GM21737 (cell line): ENCODE data around the gene SRPRA.
"Not testable (repeated sequence)": the region's sequence is repeated elsewhere in the genome, so short reads cannot be mapped to it uniquely, and the experiment has no call there.

Source experiments
- ATAC-seq: cut with Tn5 transposase; IDR thresholded peaks from one replicate; pipeline ENCODE4 v1.9.1; 2021; ENCODE audit warnings: mild to moderate bottlenecking, moderate library complexity; ENCODE audit not compliant: unreplicated experiment

SRPRA gene

GRCh38 chr11:126268708-126269579, at the start of gene SRPRA, which contains the start of gene FOXRED1:
Gene SRPRA, minus strand, starts transcription at chr11:126268895. Its CDS starts 91 bp downstream, at chr11:126268804.
Gene FOXRED1, plus strand, starts transcription at chr11:126269154. Its CDS starts 53 bp downstream, at chr11:126269207.
- ATAC-seq, result peak; percentile 99

GRCh38 chr11:126317756-126318573, 49.3 kb upstream of the SRPRA start:
- ATAC-seq, result peak; percentile 40

- no peak for ATAC-seq
Observed at GRCh38 chr11:126317432-126317755, 48.7 kb upstream of the SRPRA start.

- ATAC-seq, result no peak
Observed at GRCh38 chr11:126313826-126314225, 45.1 kb upstream of the SRPRA start.

GRCh38 chr11:126312961-126313360, 44.3 kb upstream of the SRPRA start:
- ATAC-seq, result no peak

- peak; percentile 72 for ATAC-seq
Observed at GRCh38 chr11:126311401-126312291, 43.0 kb upstream of the SRPRA start.

GRCh38 chr11:126310992-126311310, 42.3 kb upstream of the SRPRA start:
- no peak for ATAC-seq

GRCh38 chr11:126310200-126310991, 41.7 kb upstream of the SRPRA start:
- no peak for ATAC-seq

- not testable (repeated sequence) for ATAC-seq
Observed at GRCh38 chr11:126308771-126309170, 40.1 kb upstream of the SRPRA start.

GRCh38 chr11:126308271-126308671, 39.6 kb upstream of the SRPRA start:
- ATAC-seq, result no peak

GRCh38 chr11:126307706-126308105, 39.0 kb upstream of the SRPRA start:
- no peak for ATAC-seq

GRCh38 chr11:126305699-126306098, 37.0 kb upstream of the SRPRA start:
- ATAC-seq, result no peak

- peak; percentile 27 for ATAC-seq
Observed at GRCh38 chr11:126304457-126305075, 35.9 kb upstream of the SRPRA start.

- ATAC-seq, result peak; percentile 91
Observed at GRCh38 chr11:126303623-126304456, 35.1 kb upstream of the SRPRA start, which contains the start of gene DCPS. Gene DCPS, plus strand, starts transcription at chr11:126304060. Its CDS starts 21 bp downstream, at chr11:126304081.

- no peak for ATAC-seq
Observed at GRCh38 chr11:126297004-126297403, 28.3 kb upstream of the SRPRA start.

- ATAC-seq, result no peak
Observed at GRCh38 chr11:126293726-126294125, 25.0 kb upstream of the SRPRA start.

GRCh38 chr11:126290887-126291286, 22.2 kb upstream of the SRPRA start:
- ATAC-seq, result no peak

- ATAC-seq, result no peak
Observed at GRCh38 chr11:126288237-126288636, 19.5 kb upstream of the SRPRA start.

- ATAC-seq, result no peak
Observed at GRCh38 chr11:126284829-126285228, 16.1 kb upstream of the SRPRA start.
